Measurements from ENCODE around the gene NECTIN1.

NECTIN1 gene

GRCh38 chr11:119692540-119692820 is 36.5 kb downstream of the NECTIN1 start:
- no peak for DNase-seq (ENCODE audit: low read depth in 2 of 2)

- no peak for DNase-seq (ENCODE audit: low read depth in 2 of 2)
These were observed 37.1 kb downstream of the NECTIN1 start for GRCh38 chr11:119691701-119692539.

- no peak for DNase-seq (ENCODE audit: low read depth in 2 of 2)
These were observed 37.9 kb downstream of the NECTIN1 start for GRCh38 chr11:119691020-119691666.

DNA sequence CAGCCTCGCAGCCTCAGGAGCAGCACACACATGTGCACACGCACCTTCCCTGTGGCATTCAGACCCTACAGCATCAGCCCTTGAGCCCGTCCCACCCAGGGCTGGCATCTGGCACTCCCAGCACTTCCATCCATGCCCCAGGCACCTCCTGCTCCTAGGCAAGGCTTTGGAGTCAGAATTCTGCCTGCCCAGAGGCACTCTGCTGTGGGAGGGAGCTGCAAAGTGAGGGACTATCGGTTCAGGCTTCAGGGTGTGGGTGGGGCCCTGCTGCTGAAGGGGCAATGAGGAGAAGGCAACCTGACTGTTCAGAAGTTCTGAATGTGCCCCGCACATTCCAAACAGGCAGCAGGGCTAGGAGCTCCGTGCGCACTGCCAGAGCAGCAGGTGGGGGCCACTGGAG is 39.7 kb downstream of the NECTIN1 start:
- DNase-seq (ENCODE audit: low read depth in 2 of 2), result no peak

DNA sequence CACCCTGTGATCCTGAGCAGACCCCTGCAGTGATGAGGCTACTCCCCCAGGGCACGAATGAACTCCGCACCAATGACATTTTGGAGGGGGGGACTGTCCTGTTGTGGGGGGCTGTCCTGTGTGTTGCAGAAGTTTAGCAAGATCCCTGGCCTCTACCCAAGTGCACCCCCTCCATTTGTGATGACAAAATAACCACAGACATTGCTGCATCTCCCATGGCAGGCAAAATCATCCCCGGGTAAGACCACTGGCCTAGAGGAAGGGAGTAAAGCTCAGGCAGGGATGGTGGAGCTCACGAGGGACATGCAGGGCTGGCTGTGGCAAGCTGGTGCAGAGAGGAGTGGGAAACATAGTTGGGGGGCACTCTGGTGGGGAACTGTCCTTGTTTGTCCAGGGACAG is 40.6 kb downstream of the NECTIN1 start:
- no peak for DNase-seq (ENCODE audit: low read depth in 2 of 2)

GRCh38 chr11:119687373-119688046 is 41.5 kb downstream of the NECTIN1 start:
- no peak for DNase-seq (ENCODE audit: low read depth in 2 of 2)

- DNase-seq (ENCODE audit: low read depth in 2 of 2), result no peak
These were observed 42.7 kb downstream of the NECTIN1 start for GRCh38 chr11:119686177-119686882.

DNA sequence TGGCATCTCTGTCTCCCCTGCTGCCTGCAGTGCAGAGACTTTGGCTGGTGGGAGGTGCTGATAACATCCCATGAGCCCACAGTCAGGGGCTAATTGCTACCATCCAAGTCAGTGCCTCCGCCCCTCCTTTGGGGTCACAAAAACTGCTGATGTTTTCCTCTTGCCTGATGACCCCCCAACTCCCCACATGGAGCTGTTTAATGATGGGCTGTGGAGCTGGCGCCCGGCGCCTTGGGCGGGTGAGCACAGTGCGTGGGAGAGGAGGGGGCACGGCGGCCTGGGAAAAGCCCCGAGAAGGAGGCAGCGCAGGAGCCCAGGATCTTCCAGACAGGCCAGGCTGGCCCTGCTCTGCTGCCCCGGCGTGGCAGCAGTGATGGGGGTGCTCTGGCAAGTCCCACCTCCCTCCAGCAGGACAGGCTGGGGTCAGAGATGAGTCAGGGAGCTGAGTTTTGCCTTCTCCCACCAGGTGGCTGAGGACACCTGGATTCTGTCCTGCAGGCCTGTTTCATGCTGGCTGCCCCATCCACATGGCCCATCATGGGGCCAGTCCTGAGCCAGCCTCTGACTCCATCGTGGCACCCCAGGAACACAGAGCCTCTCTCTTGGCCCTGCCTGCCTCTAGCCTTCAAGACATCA is 43.8 kb downstream of the NECTIN1 start:
- DNase-seq (ENCODE audit: low read depth in 2 of 2), result no peak

- no peak for DNase-seq (ENCODE audit: low read depth in 2 of 2)
These were observed 44.5 kb downstream of the NECTIN1 start for GRCh38 chr11:119684361-119685110.

GRCh38 chr11:119683783-119684182 is 45.2 kb downstream of the NECTIN1 start:
- DNase-seq (ENCODE audit: low read depth in 2 of 2), result no peak

- no peak for DNase-seq (ENCODE audit: low read depth in 2 of 2)
These were observed 47.6 kb downstream of the NECTIN1 start for GRCh38 chr11:119681361-119681910.

- DNase-seq (ENCODE audit: low read depth in 2 of 2), result no peak
These were observed 48.2 kb downstream of the NECTIN1 start for GRCh38 chr11:119680541-119681360.

DNA sequence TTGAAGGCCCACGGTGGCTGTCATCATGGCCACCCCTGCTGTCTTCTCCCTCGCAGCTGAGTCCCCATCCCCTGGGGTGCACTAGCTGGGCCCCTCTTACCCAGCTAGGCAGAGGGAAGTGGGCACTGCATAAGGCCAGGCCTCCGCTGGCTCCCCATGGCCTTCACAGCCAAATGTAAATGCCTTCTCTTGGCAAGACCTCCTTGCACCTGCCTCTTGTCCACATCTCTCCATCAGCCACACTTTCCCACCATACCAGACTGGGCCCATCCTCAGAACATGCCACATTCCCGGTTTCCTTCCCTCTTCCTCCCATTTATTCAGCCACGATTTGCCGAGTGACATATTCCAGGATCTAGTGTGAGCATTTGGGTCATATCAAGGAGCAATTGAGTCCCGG is 49.7 kb downstream of the NECTIN1 start:
- no peak for DNase-seq (ENCODE audit: low read depth in 2 of 2)

- no peak for DNase-seq (ENCODE audit: low read depth in 2 of 2)
These were observed 50.6 kb downstream of the NECTIN1 start for GRCh38 chr11:119678351-119678750.

DNA sequence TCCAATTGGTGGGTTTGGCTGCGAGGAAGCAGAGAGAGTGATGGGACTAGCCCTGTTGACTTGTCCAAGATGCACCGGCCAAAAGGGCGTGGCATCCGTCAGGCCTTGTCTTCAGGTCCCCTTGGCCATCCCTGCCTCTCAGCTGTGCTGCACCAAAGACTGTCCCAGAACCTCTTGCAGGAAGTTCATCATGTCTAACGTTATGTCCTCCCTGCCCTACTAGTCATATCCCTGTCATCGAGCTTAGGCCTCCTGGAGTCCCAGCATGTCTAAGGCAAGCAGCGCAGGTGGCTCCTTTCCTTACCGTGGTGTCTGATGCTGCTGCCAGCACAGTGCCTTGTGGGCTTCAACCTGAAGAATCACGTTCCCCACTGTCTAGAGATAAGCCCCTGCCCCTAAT is 51.2 kb downstream of the NECTIN1 start:
- no peak for DNase-seq (ENCODE audit: low read depth in 2 of 2)

DNA sequence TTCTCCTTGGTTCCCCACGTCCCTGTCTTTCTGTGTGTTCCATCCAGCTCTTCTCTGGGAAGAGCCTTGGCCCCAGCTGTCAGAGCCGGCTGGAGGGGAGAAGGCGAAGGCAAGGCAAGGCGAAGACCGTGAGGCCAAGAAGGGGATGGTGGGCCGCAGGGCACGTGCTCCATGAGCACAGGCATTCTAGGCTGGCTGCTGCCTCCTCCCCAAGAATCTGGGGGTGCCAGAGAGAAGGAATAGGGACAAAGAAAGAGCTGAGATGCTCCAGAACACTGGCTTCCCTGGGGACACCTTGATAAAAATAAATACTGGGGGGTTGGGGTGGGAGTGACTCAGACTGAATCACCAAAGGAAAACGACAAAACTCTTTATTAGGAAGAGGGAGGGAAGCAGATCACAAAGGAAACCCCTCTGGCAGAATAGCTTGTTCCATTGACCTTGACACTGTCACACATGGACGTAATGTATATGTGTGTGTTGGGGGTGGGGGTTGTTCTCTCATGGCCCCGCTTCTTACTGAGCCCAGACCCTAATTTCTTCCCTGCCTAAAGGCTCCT is 52.5 kb downstream of the NECTIN1 start:
- DNase-seq (ENCODE audit: low read depth in 2 of 2), result no peak

DNA sequence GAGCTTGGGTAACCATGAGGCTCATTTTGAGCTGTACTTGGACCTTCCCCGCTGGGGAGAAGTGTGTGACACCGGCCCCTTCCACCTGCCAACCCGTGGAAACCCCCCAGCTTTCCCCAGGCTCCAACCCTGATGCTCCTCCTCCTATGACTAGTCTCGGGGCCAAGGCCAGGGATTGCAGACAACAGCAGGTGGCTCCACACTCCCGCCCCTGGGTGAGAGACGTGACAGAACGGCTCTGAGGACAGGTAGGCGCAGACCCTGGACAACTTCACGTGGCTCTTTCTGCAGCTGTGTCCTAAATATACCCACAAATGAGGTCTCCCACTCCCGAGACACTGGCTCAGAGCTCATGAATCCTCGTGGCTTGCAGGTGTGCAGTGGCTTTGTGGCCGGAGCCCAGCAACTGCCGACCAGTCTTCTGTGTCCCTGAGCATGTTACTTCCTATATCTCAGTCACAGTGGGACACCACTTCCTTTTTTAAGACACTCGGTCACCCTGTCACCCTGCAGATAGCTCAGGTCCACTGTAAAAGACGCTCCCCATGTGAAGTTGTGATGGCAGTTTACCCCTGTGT is 55.2 kb downstream of the NECTIN1 start:
- DNase-seq (ENCODE audit: low read depth in 2 of 2), result no peak

- no peak for DNase-seq (ENCODE audit: low read depth in 2 of 2)
These were observed 55.8 kb downstream of the NECTIN1 start for GRCh38 chr11:119673052-119673758.

DNA sequence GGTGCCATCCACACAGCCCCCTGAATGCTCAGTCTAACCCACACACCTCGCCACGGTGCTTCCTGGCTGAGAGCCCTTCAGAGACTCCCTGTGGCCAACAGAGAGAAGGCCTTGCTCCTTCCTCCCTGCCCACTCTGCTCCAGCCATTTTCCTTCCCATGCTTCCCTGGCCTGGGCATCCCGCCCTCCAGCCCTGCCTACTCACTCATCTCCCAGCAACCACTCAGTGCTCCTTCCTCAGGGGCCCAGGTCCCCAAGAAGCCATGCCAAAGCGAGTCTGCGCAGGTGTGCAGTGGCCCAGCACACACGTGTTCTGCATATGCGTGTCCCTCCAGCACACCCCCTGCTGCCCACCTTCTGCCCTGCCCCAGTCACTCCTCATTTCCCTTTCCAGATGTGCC is 56.4 kb downstream of the NECTIN1 start:
- DNase-seq (ENCODE audit: low read depth in 2 of 2), result no peak

Measured in stimulated activated CD8-positive, alpha-beta memory T cell treated with anti-CD3 and anti-CD28 coated beads, Interleukin-2, amount 100 ng/mL, for 1 hour (primary cell).